GM21825 (cell line): ENCODE results near the gene TBC1D2B.
A peak's percentile ranks its signal among the peaks of the same experiment; 100 is the strongest.

Source experiments
- ATAC-seq: cut with Tn5 transposase; IDR thresholded peaks from one replicate; pipeline ENCODE4 v1.9.1; 2021; ENCODE audit warnings: mild to moderate bottlenecking, moderate library complexity; ENCODE audit not compliant: unreplicated experiment

The TBC1D2B gene

DNA sequence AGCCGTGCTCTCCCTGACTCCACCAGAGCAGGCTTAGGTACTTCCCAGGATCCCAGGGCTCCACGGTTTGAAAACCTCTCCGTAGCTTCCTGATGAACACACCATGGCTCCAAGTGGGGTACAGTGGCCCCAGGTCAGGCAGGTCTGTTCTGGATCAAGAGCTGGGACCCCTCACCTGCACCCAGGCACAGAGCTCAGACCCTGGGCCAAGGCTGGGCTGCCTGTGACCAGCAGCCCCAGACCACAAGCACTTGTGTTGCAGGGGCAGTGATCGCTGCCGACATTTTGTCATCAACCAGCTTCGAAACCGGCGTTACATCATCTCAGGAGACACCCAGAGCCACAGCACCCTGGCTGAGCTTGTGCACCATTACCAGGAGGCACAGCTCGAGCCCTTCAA, 20.2 kb upstream of the TBC1D2B start:
- ATAC-seq: no peak

DNA sequence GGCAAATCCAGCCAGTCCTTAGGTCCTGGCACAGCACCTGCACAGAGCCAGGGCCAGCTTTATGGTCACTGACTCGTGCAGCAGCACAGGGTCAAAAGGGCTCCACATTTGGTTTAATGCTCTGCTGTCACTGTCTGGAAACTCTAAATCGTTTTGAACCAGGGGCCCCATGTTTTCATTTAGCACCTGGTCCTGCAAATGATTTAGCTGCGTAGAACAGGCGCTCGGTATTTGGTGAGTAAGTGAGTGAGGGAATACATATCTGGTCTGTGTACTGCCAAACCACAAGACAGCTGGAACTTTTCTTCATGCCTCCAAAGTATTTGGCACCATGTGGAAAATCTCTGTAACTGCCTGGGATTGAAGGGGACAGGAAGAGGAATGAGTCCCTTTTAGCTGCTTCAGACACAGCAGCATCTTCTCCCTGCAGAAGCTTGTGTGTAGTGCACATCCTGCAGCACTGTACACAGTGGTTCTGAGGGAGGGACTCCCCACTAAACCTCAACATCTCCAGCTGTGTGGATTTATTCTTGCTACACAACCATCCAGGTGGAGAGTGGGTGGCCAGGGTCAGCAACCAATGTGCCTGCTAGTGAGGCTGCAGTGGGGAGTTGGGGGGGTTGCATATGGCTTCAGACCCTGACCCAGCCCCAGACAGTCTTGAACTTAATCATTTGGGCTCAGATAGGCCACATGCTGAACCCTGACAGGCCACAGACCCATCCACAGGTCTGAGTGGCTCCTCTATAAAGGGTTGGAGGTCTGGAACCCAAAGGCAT, 15.9 kb upstream of the TBC1D2B start:
- ATAC-seq: no peak

DNA sequence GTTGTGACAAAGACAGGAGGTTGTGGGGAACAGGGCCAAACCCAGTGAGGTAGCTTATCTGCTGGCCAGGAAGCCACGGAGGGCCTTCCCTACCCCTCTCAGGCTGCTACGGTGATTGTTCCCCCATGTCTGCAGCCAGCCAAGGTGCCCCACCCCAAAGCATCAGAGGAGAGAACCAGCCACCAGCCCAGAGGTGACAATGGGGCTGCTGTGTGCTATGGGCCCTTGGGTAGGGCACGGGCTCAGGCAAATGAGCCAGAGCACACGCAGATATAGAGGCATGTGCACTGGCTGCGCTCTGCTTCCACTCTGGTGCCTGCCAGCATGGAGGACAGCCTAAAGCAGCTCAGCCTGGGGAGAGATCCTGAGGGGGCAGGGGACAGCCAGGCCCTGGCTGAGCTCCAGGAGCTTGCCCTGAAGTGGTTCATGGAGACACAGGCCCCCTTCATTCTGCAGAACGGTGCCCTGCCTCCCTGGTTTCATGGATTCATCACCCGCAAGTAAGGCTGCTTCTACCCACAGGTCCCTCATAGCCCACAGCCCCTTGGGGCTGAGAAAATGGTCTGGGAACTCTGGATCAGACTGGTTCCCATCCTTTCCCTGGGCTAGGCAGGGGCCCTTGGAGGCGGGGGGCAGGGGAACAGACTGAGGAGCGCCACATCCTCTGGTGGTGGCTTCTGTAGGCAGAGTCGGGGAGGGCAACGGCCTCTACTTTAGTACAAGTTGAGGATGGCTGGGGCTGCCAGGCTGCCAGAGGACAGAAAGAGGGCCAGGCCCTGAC, 14.9 kb upstream of the TBC1D2B start, which contains the start of gene SH2D7:
Gene SH2D7, plus strand, starts transcription at position 301 of the 781 bp plus-strand sequence. Its CDS starts 24 bp downstream, at position 325.
- ATAC-seq: no peak

DNA sequence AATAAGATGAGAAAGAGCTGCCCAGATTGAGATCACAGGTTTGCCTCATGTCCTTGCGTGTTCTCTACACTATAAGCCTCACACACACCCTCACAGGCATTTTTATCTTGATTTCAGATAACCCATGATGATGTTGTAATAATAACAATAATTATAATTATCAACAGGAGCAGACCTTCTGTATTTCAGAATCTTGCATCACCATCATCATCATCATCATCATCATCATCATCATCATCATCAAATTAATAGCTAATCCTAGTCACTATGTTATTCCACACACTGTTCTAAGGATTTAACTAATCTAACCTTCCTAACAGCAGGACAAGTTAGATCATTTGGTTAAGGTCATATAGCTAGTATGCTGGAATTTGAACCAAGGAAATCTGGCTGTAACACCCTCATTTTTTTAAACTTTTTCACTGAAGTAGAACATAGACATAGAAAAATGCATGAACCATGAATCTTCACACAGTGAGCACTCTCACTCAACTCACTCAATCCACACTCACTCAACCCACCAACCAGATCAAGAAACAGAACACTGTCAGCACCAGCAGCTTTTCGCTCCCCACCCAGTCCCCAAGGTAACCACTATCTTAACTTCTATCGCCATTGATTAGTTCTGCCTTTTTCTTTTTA, 13.0 kb upstream of the TBC1D2B start:
- ATAC-seq: no peak

DNA sequence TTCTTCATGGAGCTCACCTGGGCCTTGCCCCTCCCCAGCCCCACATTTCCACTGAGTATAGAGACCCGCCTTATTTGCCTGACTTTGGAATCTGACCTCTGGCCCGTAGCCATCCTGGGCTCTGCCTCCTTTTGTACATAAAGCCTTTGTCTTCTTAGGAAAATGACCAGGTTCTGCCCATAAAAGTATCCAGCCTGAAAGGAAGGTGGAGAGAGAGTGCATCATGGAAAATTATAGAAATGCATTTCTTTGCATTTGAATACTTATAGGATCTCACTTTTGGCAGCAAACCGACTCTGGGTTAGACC, 11.2 kb upstream of the TBC1D2B start:
- no peak for ATAC-seq

DNA sequence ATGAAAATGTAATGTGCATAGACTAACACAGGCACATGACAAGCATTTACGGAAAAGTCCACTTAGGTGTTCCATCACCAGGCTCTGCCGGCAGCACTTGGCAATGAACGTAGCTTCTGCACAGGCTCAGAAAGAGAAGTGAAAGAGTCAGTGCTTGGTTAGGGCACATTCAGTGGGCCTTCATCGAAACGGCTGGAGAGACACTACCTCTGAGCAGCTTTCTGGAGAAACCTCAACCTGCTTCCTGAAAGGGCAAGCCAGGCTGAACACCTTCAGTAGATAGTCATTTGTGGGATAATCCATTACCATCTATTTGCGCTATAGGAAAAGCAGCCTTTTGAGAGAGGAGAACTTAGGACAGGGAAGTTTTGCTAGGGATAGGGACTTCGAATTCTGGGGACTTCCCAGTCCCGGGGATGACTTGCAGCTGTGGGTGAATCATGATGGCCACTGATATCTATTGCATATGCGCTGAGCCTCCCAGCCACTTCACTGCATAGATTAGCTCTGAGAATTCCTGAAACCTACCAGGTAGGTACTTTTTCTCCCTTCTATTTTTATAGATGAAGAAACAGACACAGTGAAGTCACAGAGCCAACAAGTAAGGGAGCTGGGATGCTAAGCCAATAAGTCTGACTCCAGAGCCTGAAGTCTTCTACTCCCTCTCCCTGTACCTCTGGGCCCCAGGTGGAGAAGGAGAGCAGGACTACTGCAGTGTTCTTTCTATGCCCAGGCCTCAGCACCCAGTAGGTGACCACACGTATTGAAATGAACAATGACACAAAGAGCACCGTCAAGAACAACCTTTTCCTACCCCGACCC, 10.7 kb upstream of the TBC1D2B start:
- peak; percentile 46 for ATAC-seq

DNA sequence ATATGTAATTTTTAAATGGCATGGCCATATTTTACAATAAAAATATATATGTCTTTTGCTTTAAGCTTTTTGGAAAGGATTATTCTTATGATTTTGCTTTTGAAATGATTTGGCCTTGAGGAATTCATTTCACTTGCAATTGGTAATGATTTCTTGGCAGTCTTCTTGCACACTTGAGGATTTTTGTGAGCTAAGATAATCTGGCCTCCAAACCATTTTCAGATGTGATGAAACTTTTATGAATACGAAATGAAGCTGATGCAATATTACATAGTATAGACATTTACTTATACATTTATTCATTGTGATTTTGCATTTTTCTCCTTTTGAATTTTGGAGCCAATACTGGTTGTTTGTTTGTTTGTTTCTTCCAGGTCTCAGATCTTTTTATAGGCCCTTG, 8.4 kb upstream of the TBC1D2B start:
- no peak for ATAC-seq

DNA sequence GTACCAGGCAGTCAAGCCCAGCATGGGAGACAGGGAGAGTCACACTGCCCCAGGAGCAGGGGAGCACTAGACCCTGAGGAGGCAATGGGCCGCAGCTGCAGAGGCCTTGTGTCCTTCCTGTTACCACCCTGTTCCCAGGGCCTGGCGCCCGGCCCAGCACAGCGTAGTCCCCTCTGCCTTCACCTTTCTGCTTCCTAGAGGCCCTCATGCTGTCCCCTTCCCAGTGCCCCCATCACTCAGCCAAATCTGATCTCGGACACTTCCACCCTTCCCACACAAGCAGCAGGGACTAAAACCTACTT, 6.9 kb upstream of the TBC1D2B start:
- no peak for ATAC-seq

DNA sequence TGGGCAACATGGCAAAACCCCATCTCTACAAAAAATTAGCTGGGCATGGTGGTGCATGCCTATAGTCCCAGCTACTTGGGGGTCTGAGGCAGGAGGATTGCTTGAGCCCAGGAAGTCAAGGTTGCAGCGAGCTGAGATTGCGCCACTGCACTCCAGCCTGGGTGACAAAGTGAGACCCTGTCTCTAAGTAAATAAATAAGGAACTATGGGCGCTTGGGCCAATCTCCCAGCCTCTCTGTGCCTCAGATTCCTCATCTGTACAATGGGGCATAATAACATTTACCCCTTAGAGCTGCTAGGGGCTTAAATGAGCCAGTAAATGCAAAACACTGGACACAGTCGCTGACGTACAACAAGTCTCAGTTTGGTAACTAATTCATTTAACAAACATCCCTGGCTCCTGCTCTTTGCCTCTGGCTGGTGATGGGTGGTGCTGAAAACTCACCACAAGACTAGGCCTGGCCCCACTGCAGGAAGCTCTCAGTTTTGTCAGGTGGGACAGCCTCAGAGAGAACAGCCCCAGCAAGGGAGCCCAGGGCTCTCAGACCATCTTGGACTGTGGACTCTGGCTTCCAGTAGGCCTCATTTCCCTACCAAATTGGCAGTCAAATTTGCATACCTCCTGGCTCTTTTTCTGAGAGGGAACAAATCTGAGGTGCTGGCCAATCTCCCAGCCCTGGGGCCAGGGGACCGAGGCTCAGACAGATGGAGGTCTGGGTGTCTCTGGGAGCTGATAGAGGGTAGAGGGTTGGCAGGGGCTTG, 6.4 kb upstream of the TBC1D2B start:
- ATAC-seq: no peak

DNA sequence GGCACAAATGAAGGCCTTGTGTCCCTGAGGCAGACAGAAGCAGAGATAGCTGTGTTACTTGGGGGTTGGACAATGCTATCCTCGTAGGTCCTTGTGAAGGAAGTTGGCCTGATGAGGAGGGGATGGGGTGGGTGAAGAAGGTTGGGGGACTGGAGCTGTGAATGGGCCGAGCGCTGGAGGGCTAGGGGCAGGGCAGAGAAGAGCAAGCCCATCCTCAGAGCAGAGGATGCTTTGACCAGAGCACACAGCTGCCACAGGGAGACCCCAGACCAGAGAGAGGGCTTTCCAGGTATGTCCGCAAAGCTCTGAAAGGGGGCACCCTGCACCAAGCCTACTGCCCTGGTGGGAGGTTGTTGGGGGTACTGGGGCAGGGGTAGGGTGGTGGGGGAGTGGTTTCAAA, 5.7 kb upstream of the TBC1D2B start:
- ATAC-seq: no peak

DNA sequence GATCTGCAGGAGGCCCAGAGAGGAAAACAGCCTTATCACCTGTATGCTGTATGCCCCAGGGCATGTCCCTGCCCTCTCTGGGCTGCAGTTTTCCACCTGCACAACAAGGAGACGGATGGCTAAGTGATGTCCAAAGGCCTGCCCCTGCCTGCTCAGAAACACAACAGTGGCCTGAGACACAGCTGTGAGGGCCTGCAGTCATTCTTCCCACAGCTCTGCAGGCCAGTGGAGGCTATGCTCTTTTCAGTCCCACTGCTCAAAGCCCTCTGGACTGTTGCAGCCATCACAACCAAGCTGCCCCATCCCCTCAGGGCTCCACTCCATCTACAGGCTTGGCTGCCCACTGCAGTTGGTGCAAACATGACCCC, 5.2 kb upstream of the TBC1D2B start:
- no peak for ATAC-seq

DNA sequence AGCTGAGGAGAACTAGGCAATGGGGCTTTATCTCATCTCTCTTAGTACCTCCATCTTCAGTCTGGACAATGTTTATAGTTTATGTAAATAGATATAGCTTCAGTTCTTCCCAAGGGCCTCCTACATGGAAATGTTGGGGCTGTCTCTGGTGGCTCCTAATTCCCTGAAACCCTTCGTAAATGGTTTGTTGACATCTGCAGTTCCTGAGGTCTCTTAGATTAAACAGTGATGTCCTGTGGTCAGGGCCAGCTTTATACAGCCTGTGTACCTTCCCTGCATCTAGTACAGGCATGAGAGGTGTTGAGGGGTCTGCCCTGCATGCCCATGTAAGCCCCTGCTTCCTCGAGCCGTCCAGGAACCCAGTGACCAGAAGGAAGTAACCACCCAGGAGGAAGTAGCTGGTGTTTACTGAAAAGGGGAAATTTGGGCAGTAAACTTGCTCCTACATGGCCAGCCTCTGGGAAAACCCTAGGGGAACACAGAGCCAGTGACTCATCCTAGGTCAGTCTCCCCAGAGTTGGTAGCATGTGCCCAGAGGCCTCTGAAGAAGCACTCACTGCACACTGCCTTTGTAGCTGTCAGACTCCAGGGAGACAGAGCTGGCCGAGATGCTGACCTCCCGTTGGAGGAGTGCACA, 4.7 kb upstream of the TBC1D2B start:
- no peak for ATAC-seq

DNA sequence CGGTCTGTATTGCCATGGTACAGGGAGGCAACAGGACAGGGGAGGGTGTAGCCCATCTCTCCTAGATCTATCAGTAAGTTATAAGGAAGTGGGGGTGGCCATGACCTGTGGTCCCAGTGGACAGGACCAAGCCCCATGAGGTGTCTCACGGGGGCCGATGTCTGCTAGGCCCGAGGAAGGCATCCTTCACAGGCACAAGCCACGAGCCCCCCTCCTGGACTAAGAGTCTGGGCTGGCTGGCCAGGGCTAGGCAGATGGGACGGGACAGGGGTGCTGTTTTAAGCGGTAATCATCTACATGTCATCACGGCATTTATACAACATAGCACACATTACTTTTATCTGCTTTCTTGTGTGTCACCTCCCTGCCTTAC, 2.6 kb upstream of the TBC1D2B start:
- ATAC-seq: no peak

DNA sequence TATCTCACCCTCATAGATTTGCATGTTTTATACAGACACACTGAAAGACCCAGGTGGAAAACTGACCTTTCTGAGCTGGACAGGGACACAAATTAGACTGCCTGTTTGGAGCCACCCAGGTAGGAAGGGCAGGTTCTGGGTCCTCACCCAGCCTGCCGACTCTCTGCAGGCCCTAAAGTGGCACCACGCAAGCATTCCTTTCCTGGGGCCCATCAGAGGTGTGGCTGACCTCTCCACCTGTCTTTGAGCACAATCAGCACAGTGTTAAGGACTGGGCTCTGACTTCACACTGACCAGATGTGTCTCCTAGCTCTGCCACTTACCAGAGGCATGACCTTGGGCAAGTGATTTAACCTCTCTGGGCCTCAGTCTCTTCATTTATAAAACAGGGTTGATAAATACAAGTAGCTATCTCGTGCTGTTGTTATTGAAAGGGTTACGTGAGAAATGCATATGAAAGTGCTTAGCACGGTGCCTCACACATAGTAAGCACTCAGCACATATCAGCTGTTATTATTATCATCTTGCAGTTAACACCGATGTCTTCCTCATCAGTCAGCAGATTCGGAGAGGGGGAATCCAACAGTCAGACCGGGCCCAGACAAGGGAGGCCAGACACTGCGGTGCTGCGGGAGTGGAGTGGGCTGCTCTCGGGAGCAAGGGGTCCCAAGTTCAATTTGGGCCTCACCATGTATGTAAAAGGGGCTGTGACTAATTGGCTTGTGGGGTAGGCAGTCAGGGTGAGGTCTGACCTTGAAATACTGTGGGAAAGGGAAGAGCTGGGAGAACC, 2.0 kb upstream of the TBC1D2B start:
- no peak for ATAC-seq

DNA sequence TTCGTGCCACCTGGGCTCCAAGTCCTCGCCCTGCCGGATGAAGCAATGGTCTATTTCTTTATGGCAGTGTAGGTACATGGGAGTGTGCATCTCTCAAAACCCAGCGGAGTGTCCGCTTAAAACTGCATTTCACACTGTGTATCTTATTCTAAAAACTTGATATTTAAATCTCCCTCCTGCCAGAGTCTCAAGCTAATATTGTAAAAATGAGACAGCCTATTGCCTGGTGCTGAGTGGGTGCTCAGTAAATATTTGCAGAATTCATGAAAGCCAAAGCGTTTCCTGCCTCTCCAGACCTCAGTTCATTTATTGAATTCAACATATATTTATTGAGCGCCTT, 330 bp upstream of the TBC1D2B start:
- no peak for ATAC-seq

DNA sequence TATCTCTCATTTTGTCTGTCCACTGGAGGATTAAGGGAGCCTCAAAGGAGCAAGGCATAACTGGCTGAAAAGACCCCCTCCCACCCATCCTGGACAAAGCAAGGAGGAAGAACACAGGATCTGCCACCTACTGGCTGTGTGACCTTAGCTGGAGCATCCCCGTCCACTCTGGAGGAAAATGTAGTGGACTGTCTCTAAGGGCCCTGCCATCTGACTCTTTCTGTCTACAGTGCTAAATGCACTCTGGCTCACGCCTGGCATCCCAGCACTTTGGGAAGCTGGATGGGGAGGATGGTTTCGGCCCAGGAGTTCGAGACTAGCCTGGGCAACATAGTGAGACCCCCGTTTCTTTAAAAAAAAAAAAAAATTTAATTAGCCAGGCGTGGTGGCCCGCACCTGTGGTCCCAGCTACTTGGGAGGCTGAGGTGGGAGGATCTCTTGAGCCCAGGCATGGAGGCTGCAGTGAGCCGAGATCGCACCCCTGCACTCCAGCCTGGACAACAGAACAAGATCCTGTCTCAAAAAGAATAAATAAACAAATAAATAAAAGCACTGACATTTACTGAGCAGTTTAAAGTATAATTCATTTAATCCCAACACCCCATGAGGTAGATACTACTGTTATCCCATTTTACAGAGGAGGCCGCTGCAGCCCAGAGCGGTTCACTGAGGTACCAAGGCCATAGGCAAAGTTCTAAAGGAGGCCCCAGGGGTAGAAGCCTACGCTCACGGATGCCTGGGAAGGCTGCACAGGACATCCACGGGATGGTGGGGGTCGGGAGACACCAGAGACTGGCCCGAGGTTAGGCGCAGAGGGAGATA, 1.1 kb downstream of the TBC1D2B start:
- no peak for ATAC-seq

DNA sequence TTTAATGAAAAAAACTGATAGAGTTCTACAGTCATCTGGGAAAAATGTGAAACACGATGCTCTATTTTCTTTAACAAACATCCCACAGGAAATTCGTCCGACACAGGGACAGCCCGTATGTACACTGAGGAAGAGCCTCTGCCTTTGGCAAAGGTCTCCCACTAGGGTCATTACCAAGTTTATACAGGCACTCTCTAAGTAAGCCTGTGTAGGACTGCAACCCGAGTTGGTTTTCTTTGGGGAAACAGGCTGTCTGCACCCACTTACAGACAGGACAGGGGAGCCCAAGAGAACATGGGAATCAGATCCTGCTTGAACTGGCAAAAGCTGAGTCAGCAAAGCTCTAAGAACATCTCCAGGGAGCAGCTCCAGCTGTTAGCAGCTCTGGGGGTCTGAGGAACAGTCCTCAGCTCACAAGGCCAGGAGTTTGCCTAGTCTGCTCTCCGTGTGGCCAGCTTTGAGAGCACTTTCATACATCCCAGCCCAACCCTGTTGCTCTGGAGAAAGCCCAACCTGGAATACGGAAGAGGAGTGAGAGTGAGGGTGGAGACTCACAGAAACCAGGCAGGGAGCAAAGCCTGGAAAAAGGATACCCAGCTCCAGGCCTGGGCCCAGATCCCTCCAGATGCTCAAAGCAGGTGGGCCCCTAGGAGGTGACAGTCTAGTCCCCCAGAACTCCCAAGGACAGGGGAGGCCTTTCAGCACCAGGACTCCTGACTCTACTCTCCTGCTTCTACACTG, 1.9 kb downstream of the TBC1D2B start:
- no peak for ATAC-seq
